GM12878 (cell line): ENCODE results near the gene DUOX1. TPM values are rescaled to one million over a fixed set of nuclear protein-coding genes. Genes with fewer than 3 reads are reported as not detected.

ENCODE experiments used
- CHD1 ChIP-seq: IDR thresholded peaks from 2 replicates; pipeline ENCODE4 v1.6.1; 2012; ENCODE audit warnings: low read depth, low read length, improper control_type of control experiment
- CHD2 ChIP-seq: IDR thresholded peaks from 2 replicates; pipeline ENCODE4 v1.6.1; 2011; ENCODE audit warnings: low read depth, low read length, improper control_type of control experiment, borderline replicate concordance
- NFIC ChIP-seq: IDR thresholded peaks from 2 replicates; pipeline ENCODE4 v1.6.1; 2012; ENCODE audit warnings: low read depth, mild to moderate bottlenecking, inconsistent platforms, low read length, moderate library complexity
- NR2C1 ChIP-seq: fragments of 450-650 bp; IDR thresholded peaks from 2 replicates; pipeline ENCODE4 v1.6.1; 2017; ENCODE audit warnings: antibody characterized with exemption, mild to moderate bottlenecking, moderate library complexity
- SIN3A ChIP-seq: IDR thresholded peaks from 2 replicates; pipeline ENCODE4 v1.6.1; 2012; ENCODE audit warnings: low read depth, low read length, improper control_type of control experiment
- STAT3 ChIP-seq: IDR thresholded peaks from 2 replicates; pipeline ENCODE4 v1.6.1; 2011; ENCODE audit warnings: low read depth, low read length, improper control_type of control experiment
- polyA plus RNA-seq, 11 experiments: library from polyadenylated mRNA; depleted of rRNA in 4 of 11; unstranded in 6 of 11; stranded (reverse) in 5 of 11; fragments of >200 nt; fragmentation: Nextera tagmentation in 4 of 11; fragmentation: Illumina TruSeq in 1 of 11; extraction: Ambion mirVana in 4 of 11; extraction: Trizol in 1 of 11; gene quantifications; 1 replicate in 1 of 11; 2 replicates in 10 of 11; pipeline versions ENCODE4 v1.2.1 to v1.2.3, GENCODE V29; 2011 to 2016; ENCODE audit warnings: inconsistent platforms in 2 of 11, missing spikeins in 2 of 11, low read depth in 1 of 11
- total RNA-seq, 4 experiments: library from RNA; depleted of rRNA in 3 of 4; stranded (reverse); fragments of >200 nt in 3 of 4; fragmentation: Illumina TruSeq in 1 of 4; extraction: Trizol in 1 of 4; gene quantifications; 2 replicates each; pipeline versions ENCODE4 v1.2.1 to v1.2.3, GENCODE V29; 2013 to 2021
- TF ChIP-seq, protein P1 (sequence below): IDR thresholded peaks from 2 replicates; pipeline ENCODE4 v1.6.1; 2012; ENCODE audit warnings: low read length, inconsistent platforms
- TF ChIP-seq, protein P2 (sequence below): fragments of 450-650 bp; IDR thresholded peaks from 2 replicates; pipeline ENCODE4 v1.6.1; 2017; ENCODE audit warnings: mild to moderate bottlenecking, moderate library complexity
- TF ChIP-seq, protein P3 (sequence below): fragments of 450-650 bp; IDR thresholded peaks from 2 replicates; pipeline ENCODE4 v1.6.1; 2017; ENCODE audit warnings: borderline replicate concordance

DUOX1 gene
- total and polyA plus RNA-seq, 10 of the 15 experiments (the other 5 are each of a cell fraction or from before 2014, with no cell fraction given): 0.02 to 2.1 (median 0.26) TPM; not detected in 3

DNA sequence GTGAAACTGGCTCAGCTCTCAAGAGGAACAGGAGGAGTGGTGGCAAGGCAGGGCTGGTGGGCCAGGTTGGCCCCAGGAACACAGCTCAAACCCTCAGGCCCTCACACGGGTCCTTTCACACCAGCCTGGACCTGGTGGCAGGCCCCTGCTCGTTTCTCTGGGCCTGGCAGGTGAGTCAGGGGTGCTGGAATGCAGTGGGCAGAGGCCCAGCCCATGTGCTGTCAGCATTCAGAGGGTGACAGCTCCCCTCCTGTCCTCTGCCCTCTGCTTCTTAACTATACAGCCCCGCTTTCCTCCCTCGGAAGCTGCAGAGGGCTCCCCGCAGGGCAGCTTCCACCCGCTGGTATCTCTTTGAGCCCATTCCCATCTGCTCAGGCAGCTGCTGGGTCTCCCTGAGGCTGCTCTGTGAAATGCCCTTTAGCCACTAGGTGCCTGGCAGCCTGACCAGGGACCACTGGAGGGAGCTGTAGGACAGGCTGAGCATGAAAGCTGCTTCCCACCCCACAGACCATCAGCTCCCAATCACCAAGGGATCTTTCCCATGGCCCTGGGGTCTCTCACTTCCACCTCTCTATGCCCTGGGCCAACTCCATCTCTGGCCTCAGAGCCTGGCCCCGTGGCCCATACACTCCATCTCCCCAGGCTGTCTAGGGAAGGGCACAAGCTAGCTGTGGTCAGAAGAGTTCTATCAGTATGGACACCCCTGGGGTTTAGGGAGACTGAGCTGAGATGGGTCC lies 33.1 kb downstream of the DUOX1 start (continued):
- TF ChIP-seq SIN3A: no peak
- TF ChIP-seq STAT3: no peak
- TF ChIP-seq NFIC: no peak
- TF ChIP-seq CHD1: no peak
- TF ChIP-seq NR2C1: no peak
- TF ChIP-seq, protein P1, sequence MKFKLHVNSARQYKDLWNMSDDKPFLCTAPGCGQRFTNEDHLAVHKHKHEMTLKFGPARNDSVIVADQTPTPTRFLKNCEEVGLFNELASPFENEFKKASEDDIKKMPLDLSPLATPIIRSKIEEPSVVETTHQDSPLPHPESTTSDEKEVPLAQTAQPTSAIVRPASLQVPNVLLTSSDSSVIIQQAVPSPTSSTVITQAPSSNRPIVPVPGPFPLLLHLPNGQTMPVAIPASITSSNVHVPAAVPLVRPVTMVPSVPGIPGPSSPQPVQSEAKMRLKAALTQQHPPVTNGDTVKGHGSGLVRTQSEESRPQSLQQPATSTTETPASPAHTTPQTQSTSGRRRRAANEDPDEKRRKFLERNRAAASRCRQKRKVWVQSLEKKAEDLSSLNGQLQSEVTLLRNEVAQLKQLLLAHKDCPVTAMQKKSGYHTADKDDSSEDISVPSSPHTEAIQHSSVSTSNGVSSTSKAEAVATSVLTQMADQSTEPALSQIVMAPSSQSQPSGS: no peak
- TF ChIP-seq, protein P2, sequence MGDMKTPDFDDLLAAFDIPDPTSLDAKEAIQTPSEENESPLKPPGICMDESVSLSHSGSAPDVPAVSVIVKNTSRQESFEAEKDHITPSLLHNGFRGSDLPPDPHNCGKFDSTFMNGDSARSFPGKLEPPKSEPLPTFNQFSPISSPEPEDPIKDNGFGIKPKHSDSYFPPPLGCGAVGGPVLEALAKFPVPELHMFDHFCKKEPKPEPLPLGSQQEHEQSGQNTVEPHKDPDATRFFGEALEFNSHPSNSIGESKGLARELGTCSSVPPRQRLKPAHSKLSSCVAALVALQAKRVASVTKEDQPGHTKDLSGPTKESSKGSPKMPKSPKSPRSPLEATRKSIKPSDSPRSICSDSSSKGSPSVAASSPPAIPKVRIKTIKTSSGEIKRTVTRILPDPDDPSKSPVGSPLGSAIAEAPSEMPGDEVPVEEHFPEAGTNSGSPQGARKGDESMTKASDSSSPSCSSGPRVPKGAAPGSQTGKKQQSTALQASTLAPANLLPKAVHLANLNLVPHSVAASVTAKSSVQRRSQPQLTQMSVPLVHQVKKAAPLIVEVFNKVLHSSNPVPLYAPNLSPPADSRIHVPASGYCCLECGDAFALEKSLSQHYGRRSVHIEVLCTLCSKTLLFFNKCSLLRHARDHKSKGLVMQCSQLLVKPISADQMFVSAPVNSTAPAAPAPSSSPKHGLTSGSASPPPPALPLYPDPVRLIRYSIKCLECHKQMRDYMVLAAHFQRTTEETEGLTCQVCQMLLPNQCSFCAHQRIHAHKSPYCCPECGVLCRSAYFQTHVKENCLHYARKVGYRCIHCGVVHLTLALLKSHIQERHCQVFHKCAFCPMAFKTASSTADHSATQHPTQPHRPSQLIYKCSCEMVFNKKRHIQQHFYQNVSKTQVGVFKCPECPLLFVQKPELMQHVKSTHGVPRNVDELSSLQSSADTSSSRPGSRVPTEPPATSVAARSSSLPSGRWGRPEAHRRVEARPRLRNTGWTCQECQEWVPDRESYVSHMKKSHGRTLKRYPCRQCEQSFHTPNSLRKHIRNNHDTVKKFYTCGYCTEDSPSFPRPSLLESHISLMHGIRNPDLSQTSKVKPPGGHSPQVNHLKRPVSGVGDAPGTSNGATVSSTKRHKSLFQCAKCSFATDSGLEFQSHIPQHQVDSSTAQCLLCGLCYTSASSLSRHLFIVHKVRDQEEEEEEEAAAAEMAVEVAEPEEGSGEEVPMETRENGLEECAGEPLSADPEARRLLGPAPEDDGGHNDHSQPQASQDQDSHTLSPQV: no peak
- TF ChIP-seq CHD2: no peak
- TF ChIP-seq, protein P3, sequence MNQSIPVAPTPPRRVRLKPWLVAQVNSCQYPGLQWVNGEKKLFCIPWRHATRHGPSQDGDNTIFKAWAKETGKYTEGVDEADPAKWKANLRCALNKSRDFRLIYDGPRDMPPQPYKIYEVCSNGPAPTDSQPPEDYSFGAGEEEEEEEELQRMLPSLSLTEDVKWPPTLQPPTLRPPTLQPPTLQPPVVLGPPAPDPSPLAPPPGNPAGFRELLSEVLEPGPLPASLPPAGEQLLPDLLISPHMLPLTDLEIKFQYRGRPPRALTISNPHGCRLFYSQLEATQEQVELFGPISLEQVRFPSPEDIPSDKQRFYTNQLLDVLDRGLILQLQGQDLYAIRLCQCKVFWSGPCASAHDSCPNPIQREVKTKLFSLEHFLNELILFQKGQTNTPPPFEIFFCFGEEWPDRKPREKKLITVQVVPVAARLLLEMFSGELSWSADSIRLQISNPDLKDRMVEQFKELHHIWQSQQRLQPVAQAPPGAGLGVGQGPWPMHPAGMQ: no peak
